ENCODE data around the gene MAMLD1. TPM values are rescaled to one million over a fixed set of nuclear protein-coding genes. Genes with fewer than 3 reads are reported as not detected.

The MAMLD1 gene
- polyA plus RNA-seq, 1 donor = 16.0 TPM

- DNase-seq (ENCODE audit: low read depth) = no peak
Measured at GRCh38 chrX:150406596-150406995, 43.5 kb downstream of the MAMLD1 start.

DNA sequence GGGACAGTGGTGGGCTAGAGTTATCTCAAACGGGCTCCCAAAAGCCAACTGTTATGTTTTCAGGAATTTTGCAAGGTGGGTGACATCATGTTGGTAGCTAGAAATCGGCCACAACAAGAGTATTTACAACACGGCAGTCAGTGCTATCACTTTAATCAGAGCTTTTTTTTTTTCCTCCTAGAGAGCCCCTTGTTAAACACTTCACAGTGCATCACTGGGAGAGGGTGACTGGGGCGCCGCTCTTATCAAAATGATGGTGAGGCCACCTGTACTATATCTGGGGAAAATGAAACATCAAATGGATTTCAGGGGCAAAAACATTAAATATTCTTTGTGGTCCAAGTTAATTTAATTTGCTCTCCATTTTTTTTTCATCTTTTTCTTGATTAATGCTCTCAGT lies 44.9 kb downstream of the MAMLD1 start:
- no peak for DNase-seq (ENCODE audit: low read depth)

DNA sequence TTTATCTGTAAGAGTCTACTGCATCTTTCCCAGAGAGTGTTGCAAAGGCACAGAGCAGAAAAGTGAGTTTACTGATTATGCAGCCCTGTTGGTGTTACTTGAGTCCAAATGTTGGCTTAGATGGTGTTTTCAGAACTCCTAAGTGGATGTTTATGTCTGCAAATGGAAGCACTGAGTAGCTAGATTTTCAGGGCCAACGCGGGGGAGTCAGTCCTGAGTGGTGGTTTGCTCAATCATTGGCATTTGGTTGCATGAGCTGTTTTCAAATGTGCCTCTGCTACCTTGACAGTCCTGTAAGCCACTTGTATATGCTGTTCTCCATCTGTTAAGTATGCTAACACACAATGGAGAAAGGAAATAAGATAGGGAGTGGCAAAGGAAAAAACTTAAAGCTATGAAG lies 45.4 kb downstream of the MAMLD1 start:
- no peak for DNase-seq (ENCODE audit: low read depth)

DNA sequence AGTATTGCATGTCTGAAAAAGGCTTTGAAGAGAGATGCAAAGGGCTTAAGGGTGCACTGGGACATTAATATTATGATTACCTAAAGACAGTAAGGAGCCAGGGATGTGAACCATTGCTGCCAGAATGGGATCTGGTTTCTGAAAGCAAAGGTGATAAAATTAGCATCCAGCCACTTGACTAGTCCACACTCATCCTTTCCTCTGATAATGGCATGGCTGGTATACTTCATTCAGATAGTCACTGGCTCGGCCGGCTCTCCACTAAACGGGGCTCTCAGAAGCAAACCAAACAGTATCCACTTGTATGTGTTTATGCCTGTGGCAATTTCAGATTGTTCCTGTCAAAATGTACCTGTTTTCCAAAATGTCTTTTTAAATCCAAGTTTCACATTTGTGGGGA lies 46.4 kb downstream of the MAMLD1 start:
- DNase-seq (ENCODE audit: low read depth) = no peak

DNA sequence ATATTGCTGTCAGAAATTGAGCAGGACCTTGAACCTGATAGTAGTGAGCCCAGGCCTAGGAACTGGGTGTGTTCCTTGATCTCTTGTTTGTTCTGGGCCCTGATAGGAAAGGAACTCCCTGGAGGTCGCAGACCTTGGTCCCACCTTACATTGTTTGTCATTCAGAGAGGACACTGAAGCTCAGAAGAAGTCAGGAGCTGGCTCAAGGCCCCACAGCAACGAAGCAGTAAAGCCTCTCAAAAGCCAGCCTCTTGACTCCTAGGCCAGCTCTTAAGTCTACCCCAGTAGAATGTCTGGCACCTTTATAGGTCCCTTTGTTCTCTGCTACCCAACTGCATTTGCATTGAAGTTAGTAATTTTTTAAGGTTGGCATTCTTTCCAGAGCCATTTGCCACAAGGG lies 46.8 kb downstream of the MAMLD1 start:
- no peak for DNase-seq (ENCODE audit: low read depth)

- DNase-seq (ENCODE audit: low read depth) = no peak
Measured at GRCh38 chrX:150410513-150410912, 47.4 kb downstream of the MAMLD1 start.

- no peak for DNase-seq (ENCODE audit: low read depth)
Measured at GRCh38 chrX:150411656-150412055, 48.5 kb downstream of the MAMLD1 start.

- no peak for DNase-seq (ENCODE audit: low read depth)
Measured at GRCh38 chrX:150414228-150414627, 51.1 kb downstream of the MAMLD1 start.

GRCh38 chrX:150416469-150416868 lies 53.4 kb downstream of the MAMLD1 start:
- DNase-seq (ENCODE audit: low read depth) = no peak

DNA sequence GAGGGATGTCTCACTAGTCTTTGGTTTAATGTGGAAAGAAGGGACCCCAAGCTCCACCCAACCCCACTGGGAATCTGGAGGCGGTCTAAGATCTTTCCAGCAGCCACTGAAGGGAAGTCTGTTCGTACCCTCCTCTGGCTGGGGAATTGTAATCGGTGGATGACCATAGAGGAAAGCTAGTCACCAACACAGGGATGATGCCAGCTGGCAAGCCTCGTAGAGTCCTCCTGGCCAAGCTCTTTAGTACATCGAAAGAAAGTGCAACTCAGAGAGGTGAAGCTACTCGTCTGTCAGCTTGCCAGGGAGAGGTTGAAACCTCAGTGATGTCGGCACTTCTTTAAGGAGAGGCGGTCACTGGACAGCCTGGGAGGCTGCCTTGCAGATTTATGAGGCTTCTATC lies 58.7 kb downstream of the MAMLD1 start:
- DNase-seq (ENCODE audit: low read depth) = no peak

DNA sequence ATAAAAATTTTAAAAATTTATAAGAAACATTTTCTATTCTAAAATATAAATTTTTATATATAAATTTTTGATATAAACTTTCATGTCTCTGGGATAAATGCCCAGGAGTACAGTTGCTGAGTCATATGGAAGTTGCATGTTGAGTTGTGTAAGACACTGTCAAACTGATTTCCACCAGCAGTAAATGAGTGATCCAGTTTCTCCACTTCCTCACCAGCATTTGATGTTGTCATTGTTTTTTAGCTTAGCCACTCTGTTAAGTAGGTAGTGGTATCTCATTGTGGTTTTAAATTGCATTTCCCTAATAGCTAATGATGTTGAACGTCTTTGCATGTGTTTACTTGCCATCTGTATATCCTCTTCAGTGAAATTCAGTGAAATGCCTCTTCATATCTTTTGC lies 66.5 kb downstream of the MAMLD1 start:
- DNase-seq (ENCODE audit: low read depth) = no peak

DNA sequence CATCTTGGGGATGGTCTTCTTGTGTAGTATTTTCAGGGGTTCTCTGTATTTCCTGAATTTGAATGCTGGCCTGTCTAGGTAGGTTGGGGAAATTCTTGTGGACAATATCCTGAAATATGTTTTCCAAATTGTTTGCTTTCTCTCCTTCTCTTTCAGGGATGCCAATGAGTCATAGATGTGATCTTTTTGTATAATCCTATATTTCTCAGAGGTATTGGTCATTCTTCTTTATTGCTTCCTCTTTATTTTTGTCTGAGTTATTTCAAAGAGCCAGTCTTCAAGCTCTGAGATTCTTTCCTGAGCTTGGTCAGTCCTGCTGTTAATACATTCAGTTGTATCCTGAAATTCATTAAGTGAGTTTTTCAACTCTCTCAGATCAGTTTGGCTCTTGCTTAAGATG lies 73.1 kb downstream of the MAMLD1 start:
- no peak for DNase-seq (ENCODE audit: low read depth)

DNA sequence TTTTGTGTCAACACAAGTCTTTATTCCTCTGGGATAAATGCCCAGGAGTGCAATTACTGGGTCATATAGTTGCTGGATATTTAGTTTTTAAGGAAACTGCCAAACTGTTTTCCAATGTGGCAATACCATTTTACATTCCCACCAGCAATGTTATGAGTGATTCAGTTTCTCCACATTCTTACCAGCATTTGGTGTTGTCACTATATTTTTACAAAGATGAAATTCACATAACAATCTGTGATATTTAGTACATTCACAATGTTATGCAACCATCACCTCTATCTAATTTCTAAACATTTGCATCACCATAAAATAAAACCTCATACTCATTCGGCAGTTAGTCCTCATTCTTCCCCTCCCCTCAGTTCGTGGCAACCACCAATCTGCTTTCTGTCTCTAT lies 75.0 kb downstream of the MAMLD1 start:
- no peak for DNase-seq (ENCODE audit: low read depth)

GRCh38 chrX:150446151-150446550 lies 83.0 kb downstream of the MAMLD1 start:
- DNase-seq (ENCODE audit: low read depth) = no peak

GRCh38 chrX:150446995-150447394 lies 83.9 kb downstream of the MAMLD1 start:
- no peak for DNase-seq (ENCODE audit: low read depth)

DNA sequence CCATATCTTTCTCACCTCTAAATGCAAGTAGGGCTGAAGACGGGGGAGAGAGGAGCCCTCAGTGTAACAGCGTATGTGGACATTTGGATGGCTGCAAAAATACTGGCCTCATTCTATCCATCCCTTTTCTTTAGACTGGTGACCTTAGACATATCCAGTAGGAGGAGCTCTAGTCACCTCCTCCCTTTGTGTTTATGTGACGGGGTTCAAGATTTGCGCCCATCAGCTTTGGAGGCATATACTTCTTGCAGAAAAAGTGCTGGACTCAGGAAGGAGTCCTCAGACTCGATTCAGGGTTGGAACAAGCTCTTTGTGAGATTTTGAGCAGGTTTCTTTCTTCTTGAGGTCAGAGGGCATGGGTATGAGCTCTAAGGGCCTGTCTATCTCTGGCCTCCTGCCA lies 86.2 kb downstream of the MAMLD1 start:
- DNase-seq (ENCODE audit: low read depth) = no peak

DNA sequence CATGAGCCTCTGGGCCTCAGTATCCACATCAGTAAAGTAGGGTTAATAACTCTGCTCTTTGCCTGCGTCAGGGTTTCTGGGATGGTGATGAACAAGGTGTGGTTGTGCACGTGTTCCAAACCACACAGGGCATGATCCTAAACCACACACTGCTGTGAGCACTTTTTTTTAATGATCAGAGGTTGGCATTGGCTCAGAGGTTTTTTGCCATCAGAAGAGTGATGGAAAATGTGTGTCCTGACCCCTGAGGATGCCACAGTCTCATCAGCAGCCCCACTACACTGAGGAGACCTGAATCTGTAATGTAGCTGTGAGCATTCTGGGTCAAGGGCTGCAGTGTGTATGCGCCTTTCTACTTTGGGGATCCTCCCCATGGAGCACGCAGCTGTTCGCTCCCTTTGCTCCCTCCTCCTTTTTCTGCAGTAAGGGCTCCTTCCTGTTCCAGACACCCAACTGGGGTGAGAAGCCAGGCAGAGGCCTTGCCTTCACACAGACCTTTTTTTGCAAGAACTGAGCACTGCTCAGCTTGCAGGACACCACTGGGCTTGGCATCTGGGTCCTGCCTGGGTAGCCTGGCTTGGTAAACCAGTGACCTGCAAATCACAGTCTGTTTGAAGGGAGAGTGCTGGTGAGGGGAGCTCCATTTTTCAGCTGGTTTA lies 87.5 kb downstream of the MAMLD1 start:
- DNase-seq (ENCODE audit: low read depth) = no peak

- DNase-seq (ENCODE audit: low read depth) = no peak
Measured at GRCh38 chrX:150451953-150452352, 88.8 kb downstream of the MAMLD1 start.

GRCh38 chrX:150454083-150454482 lies 91.0 kb downstream of the MAMLD1 start:
- no peak for DNase-seq (ENCODE audit: low read depth)

DNA sequence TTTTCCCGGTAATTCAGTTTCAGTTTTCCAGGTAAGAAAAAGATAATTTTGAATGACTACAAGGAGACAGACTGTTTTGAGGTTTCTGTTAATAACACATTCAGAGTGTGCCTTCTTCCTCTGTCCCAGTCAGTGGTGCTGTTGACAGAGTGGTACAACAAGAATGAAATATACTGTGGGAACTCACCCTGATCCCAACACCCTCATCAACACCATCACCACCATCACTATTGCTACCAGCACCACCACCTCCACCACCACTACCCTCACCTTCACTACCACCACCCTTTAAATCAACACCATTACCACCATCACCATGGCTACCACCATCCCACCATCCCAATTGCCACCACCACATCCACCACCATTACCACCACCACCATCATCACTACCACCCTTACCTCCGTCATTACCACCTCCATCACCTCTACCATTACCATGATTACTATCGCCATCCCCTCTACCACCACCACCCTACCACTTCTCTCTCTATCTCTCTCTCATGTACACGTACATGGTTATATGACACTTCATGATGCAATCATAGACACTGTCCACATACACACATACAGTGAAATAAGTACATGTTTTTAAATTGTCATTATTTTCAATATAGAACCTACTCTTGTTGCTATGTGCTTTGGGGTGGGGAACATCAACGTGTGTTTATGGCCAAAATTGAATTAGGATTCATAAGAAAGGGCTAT lies 91.5 kb downstream of the MAMLD1 start:
- DNase-seq (ENCODE audit: low read depth) = no peak

DNA sequence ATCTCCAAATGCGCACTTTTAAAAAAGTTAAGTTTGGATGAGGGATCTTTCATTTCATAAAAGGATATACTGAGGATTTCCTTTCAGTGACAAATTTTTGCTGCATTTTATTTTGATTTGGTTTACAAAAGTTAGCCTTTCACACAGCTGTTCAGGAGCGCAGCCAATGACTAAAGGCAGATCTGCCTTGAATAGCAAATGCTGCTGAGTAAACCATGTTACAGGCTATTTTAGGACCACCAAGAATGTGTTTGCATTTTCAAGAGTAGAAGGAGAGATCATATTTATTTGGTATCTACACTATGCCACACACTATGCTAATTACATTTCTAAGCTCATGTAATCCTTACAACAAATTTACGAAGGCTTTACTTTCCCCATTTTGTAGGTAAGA lies 92.1 kb downstream of the MAMLD1 start:
- peak; percentile 19 for DNase-seq (ENCODE audit: low read depth)

DNA sequence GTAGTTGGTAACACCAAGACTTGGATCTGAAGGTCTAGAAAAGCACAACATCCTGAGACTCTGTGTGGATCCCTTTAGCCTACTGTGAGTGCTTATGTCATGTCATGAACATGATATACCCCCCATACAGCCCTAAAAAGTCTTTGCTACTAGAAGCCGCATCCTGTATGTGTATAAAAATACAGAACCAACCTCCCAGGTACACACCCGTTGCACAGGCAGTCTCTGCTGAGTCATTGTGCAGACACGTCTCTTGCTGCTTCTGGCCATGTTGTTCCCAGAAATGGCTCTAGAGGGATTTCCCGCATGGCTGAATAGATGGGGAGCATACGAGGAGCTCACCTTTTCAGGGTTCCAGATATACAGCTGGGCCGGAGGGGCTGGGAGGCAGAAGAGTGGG lies 93.3 kb downstream of the MAMLD1 start:
- DNase-seq (ENCODE audit: low read depth) = no peak

- DNase-seq (ENCODE audit: low read depth) = no peak
Measured at GRCh38 chrX:150456941-150457340, 93.8 kb downstream of the MAMLD1 start.

DNA sequence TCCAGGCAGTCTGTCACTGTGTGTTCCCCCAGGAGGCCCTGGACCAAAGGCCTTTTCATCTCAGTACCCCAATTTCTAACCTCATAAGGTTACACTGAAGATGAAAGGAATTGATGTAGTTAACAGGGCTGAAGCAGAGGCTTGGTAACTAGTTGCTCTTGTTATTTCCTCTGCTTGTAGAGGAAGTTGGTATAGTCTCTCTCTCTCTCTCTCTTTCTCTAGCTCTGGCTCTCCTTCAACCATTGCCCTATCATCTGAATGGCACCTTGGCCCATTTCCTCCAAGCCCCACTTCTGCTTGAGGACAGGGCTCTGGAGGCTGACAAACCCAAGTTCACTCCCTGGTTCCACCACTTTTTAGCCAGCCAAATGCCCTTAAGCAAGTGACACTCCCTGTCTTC lies 96.1 kb downstream of the MAMLD1 start:
- DNase-seq (ENCODE audit: low read depth) = no peak

Measured in forelimb muscle (tissue), 1 donor.